Activated naive CD4-positive, alpha-beta T cell (primary cell): Measurements from ENCODE around the gene TMEM31.
"Not testable (repeated sequence)": the region's sequence is repeated elsewhere in the genome, so short reads cannot be mapped to it uniquely, and the experiment has no call there.

ENCODE experiments used
- DNase-seq, 4 experiments: peaks; one replicate each; lab custom pipeline; 2025; lab: John Stamatoyannopoulos, UW

The TMEM31 gene

GRCh38 chrX:103726477-103726876, 15.8 kb downstream of the TMEM31 start:
- DNase-seq: no peak

- DNase-seq: no peak
Measured at GRCh38 chrX:103727115-103727514, 16.4 kb downstream of the TMEM31 start.

- DNase-seq: no peak
Measured at GRCh38 chrX:103729015-103729414, 18.3 kb downstream of the TMEM31 start.

GRCh38 chrX:103730147-103730795, 19.6 kb downstream of the TMEM31 start:
- no peak for DNase-seq

GRCh38 chrX:103730796-103731493, 20.2 kb downstream of the TMEM31 start:
- DNase-seq: no peak

GRCh38 chrX:103733017-103733416, 22.3 kb downstream of the TMEM31 start:
- no peak for DNase-seq

GRCh38 chrX:103734125-103734760, 23.5 kb downstream of the TMEM31 start:
- no peak for DNase-seq

GRCh38 chrX:103737696-103738095, 27.0 kb downstream of the TMEM31 start:
- DNase-seq: no peak

GRCh38 chrX:103739421-103739820, 28.7 kb downstream of the TMEM31 start:
- no peak for DNase-seq

GRCh38 chrX:103741879-103742278, 31.2 kb downstream of the TMEM31 start:
- no peak for DNase-seq

GRCh38 chrX:103742339-103742738, 31.6 kb downstream of the TMEM31 start:
- no peak for DNase-seq

- DNase-seq: no peak
Measured at GRCh38 chrX:103747163-103747562, 36.5 kb downstream of the TMEM31 start.

GRCh38 chrX:103754401-103754800, 43.7 kb downstream of the TMEM31 start:
- DNase-seq: no peak

- DNase-seq: no peak
Measured at GRCh38 chrX:103756736-103757135, 46.0 kb downstream of the TMEM31 start.

- no peak for DNase-seq
Measured at GRCh38 chrX:103758555-103758954, 47.8 kb downstream of the TMEM31 start.

- DNase-seq: not testable (repeated sequence)
Measured at GRCh38 chrX:103763541-103763940, 52.8 kb downstream of the TMEM31 start.
